Fibroblast of mammary gland (primary cell): ENCODE data around the gene DISC1.

Experiments used
- DNase-seq: peaks from one replicate; pipeline ENCODE4 v3.0.0-alpha.2; 2010; ENCODE audit warnings: low read depth
- H3K4me3 ChIP-seq: 2 replicates; pipeline ENCODE4 v1.5.1; 2011; ENCODE audit warnings: low read depth, mild to moderate bottlenecking, low read length, moderate library complexity; ENCODE audit not compliant: control insufficient read depth
- CTCF ChIP-seq: conservative IDR thresholded peaks from 2 replicates; pipeline ENCODE4 v1.5.1; 2011; ENCODE audit warnings: low read depth, low read length, inconsistent platforms; ENCODE audit not compliant: control insufficient read depth, insufficient read depth

DISC1 gene

GRCh38 chr1:232057896-232058274 lies 431.3 kb downstream of the DISC1 start:
- DNase-seq, result no peak
- no peak overlapping the region for H3K4me3 ChIP-seq
- TF ChIP-seq CTCF, result no peak

- DNase-seq, result no peak
- no peak for TF ChIP-seq CTCF
- no peak overlapping the region for H3K4me3 ChIP-seq
Observed at GRCh38 chr1:232059726-232060374, 433.3 kb downstream of the DISC1 start.

GRCh38 chr1:232062967-232063366 lies 436.4 kb downstream of the DISC1 start:
- no peak overlapping the region for H3K4me3 ChIP-seq
- DNase-seq, result no peak
- no peak for TF ChIP-seq CTCF

GRCh38 chr1:232066521-232066920 lies 439.9 kb downstream of the DISC1 start:
- H3K4me3 ChIP-seq, result no peak overlapping the region
- TF ChIP-seq CTCF, result no peak
- DNase-seq, result no peak

- no peak overlapping the region for H3K4me3 ChIP-seq
- no peak for TF ChIP-seq CTCF
- DNase-seq, result no peak
Observed at GRCh38 chr1:232074265-232074664, 447.7 kb downstream of the DISC1 start.

GRCh38 chr1:232077809-232078208 lies 451.2 kb downstream of the DISC1 start:
- no peak for DNase-seq
- TF ChIP-seq CTCF, result no peak
- no peak overlapping the region for H3K4me3 ChIP-seq
